K562 (cell line): Measurements from ENCODE around the gene GPD2. TPM values are rescaled to one million over a fixed set of nuclear protein-coding genes. Genes with fewer than 3 reads are reported as not detected.
A peak's percentile ranks its signal among the peaks of the same experiment; 100 is the strongest.

Experiments used
- ARHGAP35 ChIP-seq: fragments of 450-650 bp; IDR thresholded peaks from 2 replicates; pipeline ENCODE4 v1.6.1; 2018; ENCODE audit not compliant: partially characterized antibody
- ARID1B ChIP-seq: fragments of 450-650 bp; IDR thresholded peaks from 2 replicates; pipeline ENCODE4 v1.6.1; 2016; ENCODE audit warnings: antibody characterized with exemption, mild to moderate bottlenecking, inconsistent platforms
- ATF6 ChIP-seq: sonication (generic); formaldehyde crosslinking; IDR thresholded peaks from 2 replicates; pipeline ENCODE4 v1.4.0; 2020; ENCODE audit warnings: mild to moderate bottlenecking, missing genetic modification reagents
- CBX2 ChIP-seq: fragments of 200-600 bp; sonication (generic); IDR thresholded peaks from one replicate; pipeline ENCODE4 v1.6.1; 2012; ENCODE audit warnings: mild to moderate bottlenecking, low read length, inconsistent platforms; ENCODE audit not compliant: insufficient read depth, poor library complexity, severe bottlenecking
- CTCF ChIP-seq, 3 experiments: IDR thresholded peaks in 2 of 3; conservative IDR thresholded peaks in 1 of 3; 2 replicates each; pipeline ENCODE4 v1.5.1; 2011 to 2012; ENCODE audit warnings: low read length in 3 of 3, mild to moderate bottlenecking in 3 of 3, control low read depth in 2 of 3, improper control_type of control experiment in 1 of 3, inconsistent platforms in 1 of 3, low read depth in 1 of 3, mixed read lengths in 1 of 3, moderate library complexity in 1 of 3; ENCODE audit not compliant: insufficient read depth in 2 of 3
- HOXB6 ChIP-seq: fragments of 250-450 bp; sonication (Bioruptor Pico); IDR thresholded peaks from 2 replicates; pipeline ENCODE4 v1.5.1; 2022; ENCODE audit warnings: mild to moderate bottlenecking, borderline replicate concordance
- ILF3 ChIP-seq: fragments of 450-650 bp; IDR thresholded peaks from 2 replicates; pipeline ENCODE4 v1.6.1; 2018; ENCODE audit warnings: antibody characterized with exemption, mild to moderate bottlenecking, moderate library complexity, borderline replicate concordance
- MAZ ChIP-seq, 2 experiments: fragments of 450-650 bp in 1 of 2; sonication (generic) in 1 of 2; formaldehyde crosslinking; IDR thresholded peaks in 1 of 2; conservative IDR thresholded peaks in 1 of 2; 2 replicates each; pipeline versions ENCODE4 v1.4.0 to v1.5.0; 2020; ENCODE audit warnings: mild to moderate bottlenecking in 1 of 2, missing genetic modification reagents in 1 of 2
- MEF2A ChIP-seq: IDR thresholded peaks from 2 replicates; pipeline ENCODE4 v1.6.1; 2011; ENCODE audit warnings: low read depth, mild to moderate bottlenecking, low read length, moderate library complexity; ENCODE audit not compliant: control insufficient read depth
- MYBL2 ChIP-seq, 2 experiments: fragments of 450-650 bp in 1 of 2; sonication (generic) in 1 of 2; formaldehyde crosslinking in 1 of 2; IDR thresholded peaks; 2 replicates each; pipeline versions ENCODE4 v1.6.1 to v1.8.1; 2017 to 2022; ENCODE audit warnings: borderline replicate concordance in 1 of 2, inconsistent platforms in 1 of 2, low read depth in 1 of 2, mild to moderate bottlenecking in 1 of 2, missing genetic modification reagents in 1 of 2, moderate library complexity in 1 of 2
- MYNN ChIP-seq, 2 experiments: sonication (generic); formaldehyde crosslinking in 1 of 2; IDR thresholded peaks; 2 replicates each; pipeline versions ENCODE4 v1.5.0 to v1.6.1; 2016 to 2020; ENCODE audit warnings: antibody characterized with exemption in 1 of 2, missing genetic modification reagents in 1 of 2
- NFIC ChIP-seq: fragments of 450-650 bp; IDR thresholded peaks from 2 replicates; pipeline ENCODE4 v1.6.1; 2017; ENCODE audit warnings: mild to moderate bottlenecking, inconsistent platforms
- NFXL1 ChIP-seq: fragments of 450-650 bp; formaldehyde crosslinking; IDR thresholded peaks from 2 replicates; pipeline ENCODE4 v1.4.0; 2021; ENCODE audit warnings: mild to moderate bottlenecking
- POLR3G ChIP-seq: IDR thresholded peaks from 2 replicates; pipeline ENCODE4 v1.6.1; 2011; ENCODE audit not compliant: insufficient read length, insufficient replicate concordance; ENCODE audit errors: extremely low read depth
- RBM22 ChIP-seq: fragments of 200-400 bp; formaldehyde crosslinking; IDR thresholded peaks from 2 replicates; pipeline ENCODE4 v1.6.1; 2018; ENCODE audit warnings: low read length, low read depth; ENCODE audit not compliant: poor library complexity, severe bottlenecking
- TAF7 ChIP-seq: fragments of 450-650 bp; IDR thresholded peaks from 2 replicates; pipeline ENCODE4 v1.6.1; 2016; ENCODE audit warnings: missing genetic modification characterization, missing compliant biosample characterization
- TCFL5 ChIP-seq: fragments of 250-450 bp; sonication (Bioruptor Pico); conservative IDR thresholded peaks from 2 replicates; pipeline ENCODE4 v1.6.1; 2021; ENCODE audit warnings: mild to moderate bottlenecking, moderate library complexity, matching md5 sums
- U2AF2 ChIP-seq: fragments of 200-400 bp; formaldehyde crosslinking; optimal IDR thresholded peaks from 2 replicates; pipeline ENCODE3; 2017; ENCODE audit warnings: low read depth, mild to moderate bottlenecking, low read length
- ZNF174 ChIP-seq: fragments of 250-450 bp; sonication (Bioruptor Pico); IDR thresholded peaks from 2 replicates; pipeline ENCODE4 v1.4.0; 2020; ENCODE audit warnings: mild to moderate bottlenecking
- ZNF324 ChIP-seq: fragments of 250-450 bp; sonication (Bioruptor Pico); IDR thresholded peaks from 2 replicates; pipeline ENCODE4 v1.4.0; 2020; ENCODE audit warnings: mild to moderate bottlenecking
- ZNF445 ChIP-seq: fragments of 250-450 bp; sonication (Bioruptor Pico); IDR thresholded peaks from 2 replicates; pipeline ENCODE4 v1.4.0; 2020; ENCODE audit warnings: low read depth, mild to moderate bottlenecking, moderate library complexity
- ZNF551 ChIP-seq: fragments of 250-450 bp; sonication (Bioruptor Pico); IDR thresholded peaks from 2 replicates; pipeline ENCODE4 v1.5.0; 2021; ENCODE audit warnings: mild to moderate bottlenecking, moderate library complexity
- ZNF695 ChIP-seq: fragments of 450-650 bp; formaldehyde crosslinking; IDR thresholded peaks from 2 replicates; pipeline ENCODE4 v1.4.0; 2020; ENCODE audit warnings: mild to moderate bottlenecking, moderate library complexity
- polyA plus RNA-seq, 8 experiments: library from polyadenylated mRNA; depleted of rRNA in 4 of 8; stranded (reverse) in 5 of 8; unstranded in 3 of 8; fragments of >200 nt; fragmentation: Nextera tagmentation in 2 of 8; fragmentation: Illumina TruSeq in 1 of 8; extraction: Ambion mirVana in 2 of 8; extraction: Trizol in 1 of 8; gene quantifications; 2 replicates each; pipeline versions ENCODE4 v1.2.1 to v1.2.3, GENCODE V29; 2011 to 2014; ENCODE audit warnings: inconsistent platforms in 1 of 8, missing spikeins in 1 of 8
- total RNA-seq, 7 experiments: library from RNA; depleted of rRNA in 6 of 7; stranded (reverse); fragments of >200 nt in 6 of 7; fragmentation: Illumina TruSeq in 2 of 7; extraction: Trizol in 2 of 7; gene quantifications; 2 replicates each; pipeline versions ENCODE4 v1.2.1 to v1.2.3, GENCODE V29; 2011 to 2021; ENCODE audit warnings: low replicate concordance in 1 of 7

The GPD2 gene
- total and polyA plus RNA-seq, 9 of the 15 experiments (the other 6 are each of a cell fraction or from before 2014, with no cell fraction given): 5.2 to 39.2 (median 19.0) TPM

- TF ChIP-seq CTCF (IDR thresholded peaks at IDR 0.05 in 2 of 3, conservative IDR thresholded peaks at IDR 0.05 in 1 of 3; ENCODE audit: insufficient read depth in 2 of 3, low read depth in 1 of 3, low read length in 3 of 3) (peak in 1 of 3 experiments; percentile 15; a peak in 1 of 6 replicates), ZNF324 (no peak), ARHGAP35 (no peak), MAZ (CRISPR knock-in tag; conservative IDR thresholded peaks at IDR 0.05 in 1 of 2, IDR thresholded peaks at IDR 0.05 in 1 of 2) (peak in 1 of 2 experiments; percentile 59; a peak in 2 of 4 replicates), ZNF445 (CRISPR knock-in tag) (0 out of 2 replicates have a peak, but pooled peaks have one; percentile 31), RBM22 (peak; percentile 72), ATF6 (CRISPR knock-in tag) (0 out of 2 replicates have a peak, but pooled peaks have one; percentile 40), POLR3G (peak; percentile 85), NFIC (peak; percentile 76), ARID1B (no peak), ILF3 (peak; percentile 63), TAF7 (tag) (no peak), MYNN (IDR thresholded peaks at IDR 0.05) (no peak), MYNN (CRISPR knock-in tag; IDR thresholded peaks at IDR 0.05) (no peak), MEF2A (0 out of 2 replicates have a peak, but pooled peaks have one; percentile 7), NFXL1 (CRISPR knock-in tag) (no peak), ZNF695 (CRISPR knock-in tag) (peak; percentile 68; the same call in 1 of the 2 replicates), ZNF174 (0 out of 2 replicates have a peak, but pooled peaks have one; percentile 61), ZNF551 (CRISPR knock-in tag) (no peak; the same call in 1 of the 2 replicates), HOXB6 (0 out of 2 replicates have a peak, but pooled peaks have one; percentile 9), MYBL2 (IDR thresholded peaks at IDR 0.05; ENCODE audit: low read depth) (no peak), MYBL2 (CRISPR knock-in tag; IDR thresholded peaks at IDR 0.05; ENCODE audit: borderline replicate concordance) (no peak), TCFL5 (CRISPR knock-in tag) (no peak; the same call in 1 of the 2 replicates), CBX2 (no peak), U2AF2 (no peak)
Observed at GRCh38 chr2:156400706-156401678, 35.2 kb upstream of the GPD2 start (continued).
